GM19238 (cell line): ENCODE data around the gene IL1R1.
"Not testable (repeated sequence)": the region's sequence is repeated elsewhere in the genome, so short reads cannot be mapped to it uniquely, and the experiment has no call there.

Source experiments
- DNase-seq: peaks from one replicate; pipeline ENCODE4 v3.0.0; 2011; ENCODE audit warnings: low spot score; ENCODE audit not compliant: insufficient read length

Gene IL1R1

GRCh38 chr2:102110596-102111334 lies 31.8 kb upstream of the IL1R1 start:
- DNase-seq, result no peak

DNA sequence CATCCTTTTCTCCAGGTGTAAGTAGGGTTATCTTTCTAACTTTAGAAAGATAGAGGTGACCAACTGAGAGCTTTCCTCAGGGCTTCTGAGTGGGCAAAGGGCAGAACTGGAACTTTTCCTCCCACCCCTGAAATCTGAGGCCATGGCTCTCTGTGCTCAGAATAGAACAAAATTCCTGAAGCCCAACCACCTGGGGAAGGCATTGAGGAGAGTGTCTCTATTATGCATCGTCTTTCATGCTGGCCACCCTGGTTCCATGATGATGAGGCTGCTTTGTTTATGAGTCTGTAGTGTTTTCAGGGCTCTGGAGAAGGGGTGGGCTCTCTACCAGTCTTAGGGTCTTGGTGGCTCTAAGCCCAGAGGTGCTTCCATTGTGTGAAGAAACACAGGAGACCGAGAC lies 30.7 kb upstream of the IL1R1 start:
- no peak for DNase-seq

GRCh38 chr2:102112271-102112670 lies 30.3 kb upstream of the IL1R1 start:
- DNase-seq, result no peak

- DNase-seq, result no peak
Measured at GRCh38 chr2:102112692-102113665, 29.6 kb upstream of the IL1R1 start.

- no peak for DNase-seq
Measured at GRCh38 chr2:102114290-102114721, 28.2 kb upstream of the IL1R1 start.

DNA sequence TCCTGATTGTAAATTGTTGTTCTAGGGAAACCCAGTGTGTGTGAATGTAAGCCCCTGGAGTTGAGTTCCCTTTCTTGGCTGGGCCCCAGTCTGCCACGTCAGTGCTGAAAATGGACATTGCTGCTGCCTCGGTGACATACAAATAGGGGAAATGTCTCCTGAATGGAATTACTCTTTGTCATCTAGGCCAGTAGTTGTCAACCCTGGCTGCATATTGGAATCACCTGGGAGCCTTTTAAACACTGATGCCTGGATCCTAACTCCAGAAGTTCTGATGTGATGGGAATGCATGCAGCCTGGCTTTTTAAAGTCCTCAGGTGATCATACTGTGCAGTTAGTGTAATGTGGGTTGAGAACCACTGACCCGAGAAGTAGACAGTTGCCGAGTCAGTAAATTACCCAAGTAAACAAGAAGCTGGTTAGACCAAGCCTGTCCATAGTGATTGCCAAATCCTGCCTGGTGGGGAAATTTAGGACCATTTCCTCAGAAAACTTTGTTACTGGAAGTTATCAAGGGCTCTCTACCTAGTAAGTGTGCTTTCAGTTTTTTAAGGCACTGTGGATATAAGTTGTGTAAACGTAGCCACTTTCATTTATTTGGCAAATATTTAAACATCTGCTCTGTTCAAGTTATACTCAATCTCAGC lies 27.6 kb upstream of the IL1R1 start:
- no peak for DNase-seq

DNA sequence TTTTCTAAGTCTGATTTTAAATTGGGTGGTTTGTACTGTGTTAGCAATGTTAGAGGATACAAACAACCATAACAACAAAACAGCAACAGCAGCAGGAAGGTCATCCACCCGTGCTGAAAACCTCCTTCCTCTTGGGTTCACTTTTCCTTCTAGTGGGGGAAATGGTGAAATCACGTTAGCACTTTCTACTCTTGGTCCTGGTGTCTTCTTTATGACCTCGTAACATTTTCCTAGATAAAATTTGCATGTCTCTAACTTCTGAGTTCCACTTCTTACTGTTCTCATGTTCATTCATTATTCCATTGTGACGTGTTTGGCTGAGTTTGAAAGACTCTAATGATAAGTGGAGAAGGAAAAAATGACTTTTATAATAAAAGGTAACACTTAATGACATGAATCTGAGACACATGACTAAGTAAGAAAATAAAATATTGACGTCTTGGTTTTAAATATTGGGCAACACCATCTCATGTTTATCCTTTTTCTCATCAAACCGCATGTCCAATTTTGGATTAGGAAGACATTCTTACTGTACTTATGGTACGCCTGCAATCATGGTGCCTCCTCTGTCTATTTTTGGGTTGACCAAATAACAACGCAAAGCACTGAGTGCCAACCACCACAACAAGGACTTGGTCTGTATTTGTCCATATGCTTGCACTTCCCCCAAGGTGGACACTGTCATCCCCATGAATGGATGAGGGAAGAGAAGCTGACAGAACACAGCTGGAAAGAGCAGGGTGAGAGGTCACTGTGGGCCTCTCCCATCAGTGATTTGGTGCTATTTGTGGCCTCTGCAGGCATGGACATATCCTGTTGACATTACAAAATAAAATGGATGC lies 25.7 kb upstream of the IL1R1 start:
- no peak for DNase-seq

GRCh38 chr2:102117472-102117858 lies 25.1 kb upstream of the IL1R1 start:
- DNase-seq, result no peak

DNA sequence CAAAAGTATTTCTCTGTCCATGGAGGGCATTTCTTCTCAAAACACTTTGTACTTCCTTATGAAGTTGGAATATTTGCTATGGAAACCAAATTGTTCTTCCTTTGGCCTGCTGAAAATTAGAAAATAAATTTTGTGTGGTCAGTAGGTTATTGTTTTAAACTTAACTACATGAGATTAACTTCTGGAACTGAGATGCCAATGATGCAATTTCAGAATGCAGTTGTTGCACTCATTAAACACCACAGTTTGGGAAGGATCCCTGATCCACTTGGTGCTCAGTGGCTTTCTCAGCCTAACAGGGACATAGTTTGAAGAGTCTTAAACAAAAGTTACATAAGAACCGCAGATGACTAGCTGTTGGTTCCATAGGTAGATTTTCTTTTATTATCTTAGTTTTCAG lies 23.3 kb upstream of the IL1R1 start:
- no peak for DNase-seq

GRCh38 chr2:102120261-102120660 lies 22.3 kb upstream of the IL1R1 start:
- DNase-seq, result no peak

DNA sequence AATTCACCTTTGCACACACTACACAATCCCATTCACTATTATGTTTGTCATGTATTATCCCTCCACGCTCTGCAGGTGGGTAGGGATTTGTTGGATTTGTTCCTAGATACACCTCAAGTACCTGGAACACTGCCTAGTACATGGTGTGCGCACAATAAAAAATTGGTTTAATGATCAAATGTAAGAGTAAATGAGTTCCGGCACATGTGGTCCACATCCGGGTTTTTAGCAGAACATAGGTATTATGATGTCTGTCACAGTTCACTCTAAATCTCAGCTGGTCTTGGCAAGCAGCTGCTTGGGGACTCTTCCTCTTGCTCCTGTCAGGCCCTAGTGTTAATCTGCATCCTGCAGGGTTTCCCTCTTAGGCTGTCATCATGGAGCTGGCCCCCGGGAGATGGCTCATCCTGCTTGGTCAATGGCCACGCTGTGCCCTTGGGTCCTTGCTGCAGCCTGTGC lies 21.8 kb upstream of the IL1R1 start:
- no peak for DNase-seq

DNA sequence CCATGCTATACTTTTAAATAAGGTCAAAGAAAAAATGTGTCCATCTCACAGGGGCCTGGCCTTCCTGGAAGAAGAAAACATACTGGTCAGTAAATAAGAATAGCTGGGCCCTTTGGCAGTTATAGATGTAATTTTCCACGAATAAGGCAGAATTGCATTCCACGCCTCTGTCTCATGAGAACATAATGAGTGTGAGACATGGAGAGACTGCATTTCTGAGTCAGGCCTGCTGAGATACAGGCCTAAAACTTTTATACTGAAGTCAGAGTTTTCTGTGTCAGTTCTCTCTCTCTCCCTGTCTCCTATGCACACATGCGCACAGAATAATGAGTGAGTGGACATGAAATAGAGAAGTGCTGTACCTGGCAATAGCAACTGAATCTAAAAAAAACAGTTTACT lies 20.4 kb upstream of the IL1R1 start:
- DNase-seq, result no peak

GRCh38 chr2:102122909-102123308 lies 19.6 kb upstream of the IL1R1 start:
- no peak for DNase-seq

DNA sequence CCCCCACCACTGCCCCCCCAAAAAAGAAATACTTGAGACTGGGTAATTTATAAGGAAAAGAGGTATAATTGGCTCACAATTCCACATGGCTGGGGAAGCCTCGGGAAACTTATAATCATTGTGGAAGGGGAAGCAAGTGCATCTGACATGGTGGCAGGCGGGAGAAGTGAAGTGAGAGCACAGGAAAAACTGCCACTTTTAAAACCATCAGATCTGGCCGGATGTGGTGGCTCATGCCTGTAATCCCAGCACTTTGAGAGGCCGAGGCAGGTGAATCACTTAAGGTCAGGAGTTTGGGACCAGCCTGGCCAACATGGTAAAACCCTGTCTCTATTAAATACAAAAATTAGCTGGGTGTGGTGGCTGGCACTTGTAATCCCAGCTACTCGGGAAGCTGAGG lies 18.1 kb upstream of the IL1R1 start:
- not testable (repeated sequence) for DNase-seq

DNA sequence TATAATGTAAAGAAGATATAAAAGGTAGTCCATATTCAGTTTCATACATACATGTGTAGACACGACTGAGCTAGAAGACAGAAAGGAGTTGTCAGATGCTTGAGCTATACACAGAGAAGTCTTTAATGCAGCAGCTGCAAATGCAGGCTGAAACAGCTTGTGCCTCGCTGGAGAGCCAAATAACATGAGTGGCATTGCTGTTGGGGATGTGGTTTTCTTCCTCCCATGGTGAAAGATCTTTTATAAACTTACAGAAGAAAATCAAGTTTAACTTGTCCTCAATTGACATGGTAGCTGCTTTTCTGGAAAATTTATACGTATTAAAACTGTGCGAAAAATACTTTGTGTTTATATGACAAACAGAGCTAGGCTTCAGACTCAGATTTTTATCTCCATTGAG lies 16.4 kb upstream of the IL1R1 start:
- DNase-seq, result no peak

GRCh38 chr2:102126660-102127059 lies 15.9 kb upstream of the IL1R1 start:
- DNase-seq, result no peak

- DNase-seq, result no peak
Measured at GRCh38 chr2:102129082-102129481, 13.5 kb upstream of the IL1R1 start.

DNA sequence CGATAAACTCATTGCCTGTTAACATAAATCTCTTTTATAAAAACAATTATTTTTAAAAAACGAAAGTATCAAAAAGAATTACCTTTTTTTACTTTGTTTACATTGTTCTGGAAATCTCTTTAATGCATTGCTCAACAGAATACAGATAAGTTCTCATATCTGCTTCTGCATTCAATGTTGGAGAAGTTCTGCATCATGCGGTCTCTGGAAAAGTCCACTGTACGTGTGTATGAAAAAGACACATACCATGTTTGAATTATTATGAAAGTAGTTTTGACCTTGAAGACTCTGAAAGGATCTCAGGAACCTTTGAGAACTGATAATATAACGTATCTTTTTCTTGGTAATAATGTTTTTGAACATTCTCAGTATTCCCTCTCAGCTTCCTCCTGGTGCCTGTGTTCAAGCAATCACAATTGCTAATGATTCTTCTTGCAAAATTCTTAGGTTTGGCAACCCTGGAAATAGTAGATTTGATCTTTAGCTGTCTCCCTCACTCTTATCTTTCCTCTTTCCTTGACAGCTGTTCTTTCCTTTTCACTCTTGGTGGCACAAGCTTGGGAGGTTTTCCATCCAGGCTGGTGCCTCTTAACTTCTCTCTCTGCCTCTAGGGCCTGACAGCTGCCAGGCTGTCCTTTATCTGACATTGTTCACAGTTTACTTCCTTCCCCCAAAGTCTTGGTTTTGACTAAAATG lies 12.4 kb upstream of the IL1R1 start:
- DNase-seq, result no peak

- no peak for DNase-seq
Measured at GRCh38 chr2:102130647-102130991, 11.9 kb upstream of the IL1R1 start.

- no peak for DNase-seq
Measured at GRCh38 chr2:102131564-102131963, 11.0 kb upstream of the IL1R1 start.

DNA sequence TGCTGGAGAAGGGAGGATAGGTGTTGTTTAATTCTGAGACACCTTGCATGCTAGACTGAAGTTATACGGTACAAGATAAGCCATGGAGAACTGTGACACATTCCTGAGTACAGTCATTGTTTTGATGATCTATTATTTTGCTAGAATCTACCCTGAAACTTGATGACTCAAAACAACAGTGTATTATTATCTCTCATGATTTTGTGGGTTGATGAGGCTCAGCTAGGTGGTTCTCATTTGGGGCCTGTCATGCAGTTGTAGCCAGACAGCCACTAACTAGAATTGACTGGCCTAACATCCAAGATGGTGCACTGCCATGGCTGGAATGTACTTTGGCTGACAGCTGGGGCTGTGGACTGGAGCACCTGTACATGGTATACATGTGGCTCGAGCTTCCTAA lies 5.4 kb upstream of the IL1R1 start:
- DNase-seq, result no peak
